ENCODE measurements around the gene RMDN3. TPM values are rescaled to one million over a fixed set of nuclear protein-coding genes. Genes with fewer than 3 reads are reported as not detected.
A peak's percentile ranks its signal among the peaks of the same experiment; 100 is the strongest.

RMDN3 gene
- total and polyA plus RNA-seq, 9 of the 15 experiments (the other 6 are each of a cell fraction or from before 2014, with no cell fraction given): 8.1 to 38.2 (median 25.9) TPM

- TF ChIP-seq ATF4 (CRISPR knock-in tag; IDR thresholded peaks at IDR 0.05) (no peak), PML (IDR thresholded peaks at IDR 0.05; ENCODE audit: low read length) (0 out of 2 replicates have a peak, but pooled peaks have one; percentile 16), GTF3C2 (IDR thresholded peaks at IDR 0.05; ENCODE audit: borderline replicate concordance, extremely low read depth, insufficient read length) (peak; percentile 9), LEF1 (IDR thresholded peaks at IDR 0.05) (0 out of 2 replicates have a peak, but pooled peaks have one; percentile 23), SREBF2 (CRISPR knock-in tag; IDR thresholded peaks at IDR 0.05) (no peak), ZNF347 (CRISPR knock-in tag; IDR thresholded peaks at IDR 0.05; ENCODE audit: low read depth) (no peak), RBM25 (IDR thresholded peaks at IDR 0.05; ENCODE audit: low read depth, low read length, severe bottlenecking) (no peak), SMARCA5 (IDR thresholded peaks at IDR 0.05) (no peak), ELK1 (CRISPR knock-in tag; IDR thresholded peaks at IDR 0.05) (no peak), RFX7 (CRISPR knock-in tag; IDR thresholded peaks at IDR 0.05) (no peak), RAD51 (IDR thresholded peaks at IDR 0.05; ENCODE audit: borderline replicate concordance, low read depth) (no peak), E2F5 (CRISPR knock-in tag; IDR thresholded peaks at IDR 0.05) (no peak), ZKSCAN8 (CRISPR knock-in tag; IDR thresholded peaks at IDR 0.05) (no peak), TOE1 (IDR thresholded peaks at IDR 0.05; ENCODE audit: borderline replicate concordance) (no peak; the same call in 1 of the 2 replicates), TOE1 (CRISPR knock-in tag; IDR thresholded peaks at IDR 0.05; ENCODE audit: borderline replicate concordance, low read depth) (0 out of 2 replicates have a peak, but pooled peaks have one; percentile 58), LARP7 (IDR thresholded peaks at IDR 0.05) (no peak), FIP1L1 (IDR thresholded peaks at IDR 0.05; ENCODE audit: low read depth, low read length, poor library complexity, severe bottlenecking) (peak; percentile 67), CREB1 (IDR thresholded peaks at IDR 0.05) (peak; percentile 72), CREB1 (CRISPR knock-in tag; IDR thresholded peaks at IDR 0.05) (peak; percentile 82), CAMTA2 (CRISPR knock-in tag; conservative IDR thresholded peaks at IDR 0.05) (no peak), HDGF (IDR thresholded peaks at IDR 0.05) (no peak), ZNF766 (CRISPR knock-in tag; conservative IDR thresholded peaks at IDR 0.05) (no peak), SAP30 (IDR thresholded peaks at IDR 0.05; ENCODE audit: borderline replicate concordance, insufficient read depth, low read depth, low read length, poor library complexity, severe bottlenecking) (peak; percentile 67), ZNF324 (CRISPR knock-in tag; IDR thresholded peaks at IDR 0.05) (no peak)
Observed at GRCh38 chr15:40763801-40764628, 9.0 kb upstream of the RMDN3 start, which contains the start of gene GCHFR (continued).

Data from K562 (cell line).